Left ventricle myocardium inferior (tissue), 1 donor: ENCODE measurements around the gene LRRC71. TPM values are rescaled to one million over a fixed set of nuclear protein-coding genes. Genes with fewer than 3 reads are reported as not detected.
A peak's percentile ranks its signal among the peaks of the same experiment; 100 is the strongest.

Experiments
- DNase-seq: peaks from one replicate; pipeline ENCODE4 v3.0.0-alpha.2; 2020
- H3K27ac ChIP-seq: fragments of 200-600 bp; replicated peaks from 2 replicates; pipeline ENCODE4 v1.8.0; 2021
- H3K27me3 ChIP-seq: fragments of 200-600 bp; 2 replicates; pipeline ENCODE4 v1.8.0; 2021; ENCODE audit warnings: low read depth
- H3K36me3 ChIP-seq: fragments of 200-600 bp; 2 replicates; pipeline ENCODE4 v1.8.0; 2021
- H3K4me1 ChIP-seq: fragments of 200-600 bp; 2 replicates; pipeline ENCODE4 v1.8.0; 2021
- H3K4me3 ChIP-seq: fragments of 200-600 bp; 2 replicates; pipeline ENCODE4 v1.8.0; 2021; ENCODE audit warnings: mild to moderate bottlenecking, moderate library complexity
- H3K9me3 ChIP-seq: fragments of 200-600 bp; replicated peaks from 2 replicates; pipeline ENCODE4 v1.8.0; 2021
- intact Hi-C: fragments of 100-400 bp; cut with micrococcal nuclease; formaldehyde crosslinking; loops from one replicate; pipeline ENCODE4 v1.11.0; 2022
- total RNA-seq: library from RNA; stranded (reverse); fragmentation: NEBNext Ultra II Directional; extraction: Animal tissue kit (Norgen Biotek cat#: 25700); gene quantifications from one replicate; pipeline ENCODE4 v1.2.1, GENCODE V29; 2021
- TF ChIP-seq, protein P1 (sequence below): fragments of 200-600 bp; IDR thresholded peaks from 2 replicates; pipeline ENCODE4 v1.8.0; 2021; ENCODE audit warnings: antibody characterized with exemption, mild to moderate bottlenecking, borderline replicate concordance
- donor health status: DM: no; HTN: yes; CAD: no; lungs with severe emphysema.

LRRC71 gene
- total RNA-seq, 1 donor from 2014 or later: 0.27 TPM

DNA sequence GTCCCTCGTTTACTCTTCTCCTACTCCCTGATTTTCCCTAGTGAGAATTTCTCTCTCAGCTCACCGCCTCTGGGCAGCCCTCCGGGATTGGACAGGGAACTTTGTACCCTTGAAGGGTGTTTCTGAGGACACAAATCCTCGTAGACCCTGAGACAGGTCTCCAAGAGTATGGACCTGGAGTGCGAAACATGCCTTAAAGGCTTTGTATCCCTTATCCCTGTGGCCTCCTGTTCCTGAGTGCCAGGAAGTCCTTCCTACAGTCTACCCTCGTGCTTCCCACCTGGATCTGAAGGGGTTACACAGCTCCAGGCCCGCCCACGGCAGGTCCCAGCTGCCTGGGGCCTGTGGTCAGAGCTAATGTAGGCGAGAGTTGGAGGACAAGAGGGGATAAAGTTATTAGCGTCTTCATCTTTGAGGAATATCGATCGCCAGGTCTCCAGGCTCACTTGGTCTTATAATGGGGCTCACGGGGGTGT lies 34.5 kb upstream of the LRRC71 start:
- Histone ChIP-seq H3K27ac (no peak overlapping the region), H3K9me3 (no peaks in the 10 kb centered on the region), H3K36me3 (no peaks in the 10 kb centered on the region), H3K4me1 (no peaks in the 10 kb centered on the region), H3K4me3 (no peak overlapping the region), H3K27me3 (peaks cover 66% of the 10 kb centered on the region)
- intact Hi-C loops: no loop called here
- TF ChIP-seq, protein P1, sequence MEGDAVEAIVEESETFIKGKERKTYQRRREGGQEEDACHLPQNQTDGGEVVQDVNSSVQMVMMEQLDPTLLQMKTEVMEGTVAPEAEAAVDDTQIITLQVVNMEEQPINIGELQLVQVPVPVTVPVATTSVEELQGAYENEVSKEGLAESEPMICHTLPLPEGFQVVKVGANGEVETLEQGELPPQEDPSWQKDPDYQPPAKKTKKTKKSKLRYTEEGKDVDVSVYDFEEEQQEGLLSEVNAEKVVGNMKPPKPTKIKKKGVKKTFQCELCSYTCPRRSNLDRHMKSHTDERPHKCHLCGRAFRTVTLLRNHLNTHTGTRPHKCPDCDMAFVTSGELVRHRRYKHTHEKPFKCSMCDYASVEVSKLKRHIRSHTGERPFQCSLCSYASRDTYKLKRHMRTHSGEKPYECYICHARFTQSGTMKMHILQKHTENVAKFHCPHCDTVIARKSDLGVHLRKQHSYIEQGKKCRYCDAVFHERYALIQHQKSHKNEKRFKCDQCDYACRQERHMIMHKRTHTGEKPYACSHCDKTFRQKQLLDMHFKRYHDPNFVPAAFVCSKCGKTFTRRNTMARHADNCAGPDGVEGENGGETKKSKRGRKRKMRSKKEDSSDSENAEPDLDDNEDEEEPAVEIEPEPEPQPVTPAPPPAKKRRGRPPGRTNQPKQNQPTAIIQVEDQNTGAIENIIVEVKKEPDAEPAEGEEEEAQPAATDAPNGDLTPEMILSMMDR: no peak
- no peak for DNase-seq

DNA sequence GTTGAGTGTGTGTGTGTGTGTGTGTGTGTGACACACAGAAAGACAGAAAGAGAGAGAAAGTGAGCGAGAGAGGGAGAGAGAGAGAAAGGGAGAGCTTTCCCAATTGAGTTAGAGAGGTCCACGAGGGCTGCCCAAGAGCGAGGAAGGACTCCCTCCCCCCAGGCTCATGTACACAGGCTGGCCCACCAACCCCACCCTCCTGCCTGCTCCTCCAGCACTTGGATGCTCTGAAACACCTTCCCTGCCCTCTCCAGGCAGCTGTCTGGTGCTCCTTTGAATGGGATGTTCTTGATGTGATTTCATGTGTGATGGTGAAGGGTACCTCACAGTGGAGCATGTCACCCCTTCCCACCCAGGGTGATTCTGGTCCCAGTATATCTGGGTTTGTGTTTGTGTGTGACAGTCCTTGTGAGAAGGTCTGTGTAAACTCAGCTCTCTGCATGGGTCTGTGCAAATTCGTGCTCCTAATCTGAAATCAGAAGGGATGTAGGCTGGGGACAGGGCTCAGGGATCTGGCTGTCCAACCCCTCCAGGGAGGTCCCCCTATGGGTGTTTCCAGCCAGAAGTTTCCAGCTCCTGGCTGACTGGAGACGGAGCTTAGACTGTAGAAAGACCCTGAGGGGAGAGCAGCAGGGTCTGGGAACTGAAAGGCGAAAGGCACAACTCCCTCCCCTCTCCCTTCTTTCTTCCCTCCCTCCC lies 33.7 kb upstream of the LRRC71 start:
- Histone ChIP-seq H3K4me1 (no peaks in the 10 kb centered on the region), H3K27me3 (peaks cover 58% of the 10 kb centered on the region), H3K4me3 (no peak overlapping the region), H3K36me3 (no peaks in the 10 kb centered on the region), H3K27ac (no peak overlapping the region), H3K9me3 (no peaks in the 10 kb centered on the region)
- TF ChIP-seq, protein P1: no peak
- DNase-seq: no peak
- intact Hi-C loops: no loop called here

DNA sequence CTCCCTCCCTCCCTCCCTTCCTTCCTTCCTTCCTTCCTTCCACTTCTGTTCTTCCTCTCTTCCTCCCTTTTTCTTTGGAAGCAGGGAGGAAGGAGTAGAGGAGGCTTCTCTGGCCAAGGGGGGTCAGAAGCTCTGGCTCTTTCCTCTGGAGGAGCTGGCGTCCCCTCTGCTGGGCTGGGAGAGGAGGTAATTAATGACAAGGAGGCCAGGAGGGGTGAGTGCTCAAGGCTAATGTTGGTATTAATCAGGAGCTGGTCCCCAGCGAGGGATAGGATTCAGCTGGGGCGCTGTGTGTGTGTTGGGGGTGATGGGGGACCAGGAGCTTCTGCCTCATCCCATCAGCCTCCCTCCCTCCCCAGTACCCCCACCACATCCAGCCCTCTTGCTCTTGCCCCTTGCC lies 33.1 kb upstream of the LRRC71 start:
- intact Hi-C loops: no loop called here
- H3K4me3 ChIP-seq: no peak overlapping the region
- TF ChIP-seq, protein P1: no peak
- DNase-seq: no peak
- H3K27ac ChIP-seq: no peak overlapping the region
- H3K9me3 ChIP-seq: no peaks in the 10 kb centered on the region
- no peaks in the 10 kb centered on the region for H3K36me3 ChIP-seq
- peaks cover 52% of the 10 kb centered on the region for H3K27me3 ChIP-seq
- H3K4me1 ChIP-seq: peaks cover 3% of the 10 kb centered on the region

DNA sequence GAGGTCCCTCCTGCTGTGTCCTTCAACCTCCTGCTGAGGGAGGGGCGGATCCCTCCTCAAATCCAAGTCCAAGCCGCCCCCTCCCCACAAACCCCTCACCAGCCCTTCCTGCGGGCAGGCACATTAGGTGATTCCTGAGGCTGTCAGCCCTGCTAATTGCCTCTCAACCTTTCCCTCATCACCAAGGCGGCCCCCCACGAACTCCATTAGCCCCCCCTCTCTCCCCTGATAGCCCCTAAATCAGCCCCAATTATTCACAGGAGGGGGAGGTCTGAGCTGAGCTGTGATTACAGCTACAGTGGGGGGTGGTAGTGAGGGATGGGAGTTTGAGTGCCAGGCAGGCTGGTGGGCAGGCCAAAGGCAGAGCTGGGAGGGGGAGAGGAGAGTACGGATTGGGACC lies 32.7 kb upstream of the LRRC71 start:
- peaks cover 7% of the 10 kb centered on the region for H3K4me1 ChIP-seq
- peaks cover 50% of the 10 kb centered on the region for H3K27me3 ChIP-seq
- no peaks in the 10 kb centered on the region for H3K36me3 ChIP-seq
- DNase-seq: no peak
- no peak overlapping the region for H3K4me3 ChIP-seq
- no peak overlapping the region for H3K27ac ChIP-seq
- intact Hi-C loops: no loop called here
- TF ChIP-seq, protein P1: no peak
- H3K9me3 ChIP-seq: no peaks in the 10 kb centered on the region

DNA sequence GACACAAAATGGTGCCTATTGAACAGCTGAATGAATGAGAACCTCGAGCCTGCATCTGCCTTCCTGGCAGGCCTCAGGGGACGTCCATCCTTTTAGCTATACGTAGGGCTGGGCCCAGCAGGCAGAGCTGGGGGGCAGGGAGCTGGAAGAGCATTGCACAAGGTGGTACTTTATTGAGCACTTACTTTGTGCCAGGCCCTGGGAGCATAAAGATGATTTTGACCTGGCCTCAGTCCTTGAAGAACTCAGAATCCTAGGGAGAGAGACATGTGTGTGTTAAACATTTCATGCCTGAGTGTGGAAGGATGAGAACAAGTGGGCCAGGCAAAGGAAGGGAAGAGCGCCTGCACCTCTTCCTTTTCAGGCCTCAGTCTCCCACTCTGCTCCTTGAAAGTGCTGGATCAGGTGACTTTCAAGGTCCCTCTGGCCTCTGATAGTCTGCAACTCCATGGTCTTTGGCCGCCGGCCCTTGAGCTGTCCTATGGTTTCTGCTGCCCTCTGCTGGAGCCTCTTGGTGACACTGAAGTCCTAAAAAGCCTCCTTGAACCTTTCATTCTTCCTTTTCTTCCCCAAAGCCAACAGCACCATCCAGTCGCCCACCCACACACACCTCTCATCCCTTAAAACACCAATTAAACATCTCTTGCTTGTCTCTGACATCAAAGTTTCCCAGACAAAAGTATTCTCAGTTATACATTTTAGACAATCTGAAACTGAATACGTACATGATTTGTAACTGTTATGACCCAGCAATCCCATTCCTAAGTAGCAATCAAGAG lies 30.4 kb upstream of the LRRC71 start:
- Histone ChIP-seq H3K9me3 (no peaks in the 10 kb centered on the region), H3K36me3 (no peaks in the 10 kb centered on the region), H3K27me3 (peaks cover 53% of the 10 kb centered on the region), H3K4me3 (no peak overlapping the region), H3K4me1 (peaks cover 30% of the 10 kb centered on the region), H3K27ac (no peak overlapping the region)
- TF ChIP-seq, protein P1: peak; percentile 93
- DNase-seq: peak; percentile 81
- intact Hi-C loops: no loop called here
